Mucosa of rectum (tissue), 2 donors: ENCODE results near the gene SLC20A1.

Experiments used
- H3K27ac ChIP-seq, 2 donors: one replicate each; pipeline ENCODE4 v1.7.0; 2013; ENCODE audit warnings: inconsistent platforms in 2 of 2, low read depth in 2 of 2, low read length in 2 of 2
- H3K27me3 ChIP-seq, 2 donors: one replicate each; pipeline ENCODE4 v1.7.0; 2013; ENCODE audit warnings: low read length in 2 of 2; ENCODE audit not compliant: control insufficient read depth in 2 of 2, insufficient read depth in 2 of 2
- H3K36me3 ChIP-seq, 2 donors: one replicate each; pipeline ENCODE4 v1.7.0; 2013; ENCODE audit warnings: low read length in 2 of 2; ENCODE audit not compliant: control insufficient read depth in 2 of 2, insufficient read depth in 2 of 2
- H3K4me1 ChIP-seq, 2 donors: one replicate each; pipeline ENCODE4 v1.7.0; 2013; ENCODE audit warnings: low read length in 2 of 2, mild to moderate bottlenecking in 1 of 2; ENCODE audit not compliant: control insufficient read depth in 2 of 2, insufficient read depth in 2 of 2
- H3K4me3 ChIP-seq, 2 donors: one replicate each; pipeline ENCODE4 v1.7.0; 2013; ENCODE audit warnings: low read length in 2 of 2
- H3K9ac ChIP-seq, 2 donors: one replicate each; pipeline ENCODE4 v1.7.0; 2013; ENCODE audit warnings: low read length in 2 of 2, low read depth in 1 of 2, mild to moderate bottlenecking in 1 of 2
- H3K9me3 ChIP-seq, 2 donors: one replicate each; pipeline ENCODE4 v1.7.0; 2013; ENCODE audit warnings: low read length in 2 of 2; ENCODE audit not compliant: control insufficient read depth in 2 of 2
- donor health status: healthy.
- donor health status: Normal muscosa, but diverticular disease.

The SLC20A1 gene, protein sequence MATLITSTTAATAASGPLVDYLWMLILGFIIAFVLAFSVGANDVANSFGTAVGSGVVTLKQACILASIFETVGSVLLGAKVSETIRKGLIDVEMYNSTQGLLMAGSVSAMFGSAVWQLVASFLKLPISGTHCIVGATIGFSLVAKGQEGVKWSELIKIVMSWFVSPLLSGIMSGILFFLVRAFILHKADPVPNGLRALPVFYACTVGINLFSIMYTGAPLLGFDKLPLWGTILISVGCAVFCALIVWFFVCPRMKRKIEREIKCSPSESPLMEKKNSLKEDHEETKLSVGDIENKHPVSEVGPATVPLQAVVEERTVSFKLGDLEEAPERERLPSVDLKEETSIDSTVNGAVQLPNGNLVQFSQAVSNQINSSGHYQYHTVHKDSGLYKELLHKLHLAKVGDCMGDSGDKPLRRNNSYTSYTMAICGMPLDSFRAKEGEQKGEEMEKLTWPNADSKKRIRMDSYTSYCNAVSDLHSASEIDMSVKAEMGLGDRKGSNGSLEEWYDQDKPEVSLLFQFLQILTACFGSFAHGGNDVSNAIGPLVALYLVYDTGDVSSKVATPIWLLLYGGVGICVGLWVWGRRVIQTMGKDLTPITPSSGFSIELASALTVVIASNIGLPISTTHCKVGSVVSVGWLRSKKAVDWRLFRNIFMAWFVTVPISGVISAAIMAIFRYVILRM

DNA sequence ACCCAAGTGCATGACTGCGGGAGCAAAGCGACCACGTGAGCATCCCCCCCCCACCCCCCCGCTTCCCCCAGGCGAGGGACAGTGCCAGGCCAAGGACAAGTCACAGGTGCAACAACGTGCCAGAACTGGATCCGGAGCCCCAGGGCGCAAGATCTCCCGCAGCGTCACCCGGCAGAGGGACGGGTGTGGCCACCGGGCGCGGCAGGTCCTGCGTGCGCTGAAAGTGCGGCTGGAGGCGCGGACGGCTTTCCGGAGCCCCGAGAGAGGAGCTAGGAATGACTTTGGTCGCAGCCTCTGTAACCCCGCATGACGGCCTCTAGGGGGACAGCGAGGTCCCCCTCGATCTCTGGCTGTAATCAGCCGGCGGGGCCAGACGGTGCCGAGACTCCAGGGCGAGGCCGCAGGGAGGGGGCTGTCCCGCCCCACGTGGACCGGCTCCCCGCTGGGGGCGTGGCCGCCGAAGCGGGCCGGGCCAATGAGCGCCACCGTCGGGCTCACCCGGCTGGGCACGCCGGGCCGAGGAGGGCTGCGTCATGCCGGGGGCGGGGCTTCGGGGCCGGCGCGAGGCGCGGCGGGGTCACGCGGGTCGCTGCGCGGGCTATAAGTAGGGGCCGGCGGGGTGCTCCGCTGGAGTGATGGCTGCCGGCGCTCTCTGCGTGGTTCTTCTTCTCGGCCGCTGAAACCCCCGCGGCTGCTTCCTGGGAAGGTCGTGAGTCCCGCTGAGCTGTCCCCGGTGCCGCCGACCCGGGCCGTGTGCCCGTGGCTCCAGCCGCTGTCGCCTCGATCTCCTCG lies at the start of gene SLC20A1:
Gene SLC20A1, plus strand, starts transcription at position 630 of the 792 bp plus-strand sequence. CDS start 890 bp downstream, outside the sequence.
- H3K36me3 ChIP-seq = peaks cover 17 to 21% of the 10 kb centered on the region in 2 donors
- peak within 1 kb of the TSS; percentile 87 to 88 for H3K4me3 ChIP-seq
- H3K27me3 ChIP-seq = no peaks in the 10 kb centered on the region
- H3K27ac ChIP-seq = peak within 1 kb of the TSS; percentile 97
- no peaks in the 10 kb centered on the region for H3K9me3 ChIP-seq
- peaks cover 15 to 40% of the 10 kb centered on the region in 2 donors for H3K4me1 ChIP-seq
- H3K9ac ChIP-seq = peak within 1 kb of the TSS; percentile 91 to 94

DNA sequence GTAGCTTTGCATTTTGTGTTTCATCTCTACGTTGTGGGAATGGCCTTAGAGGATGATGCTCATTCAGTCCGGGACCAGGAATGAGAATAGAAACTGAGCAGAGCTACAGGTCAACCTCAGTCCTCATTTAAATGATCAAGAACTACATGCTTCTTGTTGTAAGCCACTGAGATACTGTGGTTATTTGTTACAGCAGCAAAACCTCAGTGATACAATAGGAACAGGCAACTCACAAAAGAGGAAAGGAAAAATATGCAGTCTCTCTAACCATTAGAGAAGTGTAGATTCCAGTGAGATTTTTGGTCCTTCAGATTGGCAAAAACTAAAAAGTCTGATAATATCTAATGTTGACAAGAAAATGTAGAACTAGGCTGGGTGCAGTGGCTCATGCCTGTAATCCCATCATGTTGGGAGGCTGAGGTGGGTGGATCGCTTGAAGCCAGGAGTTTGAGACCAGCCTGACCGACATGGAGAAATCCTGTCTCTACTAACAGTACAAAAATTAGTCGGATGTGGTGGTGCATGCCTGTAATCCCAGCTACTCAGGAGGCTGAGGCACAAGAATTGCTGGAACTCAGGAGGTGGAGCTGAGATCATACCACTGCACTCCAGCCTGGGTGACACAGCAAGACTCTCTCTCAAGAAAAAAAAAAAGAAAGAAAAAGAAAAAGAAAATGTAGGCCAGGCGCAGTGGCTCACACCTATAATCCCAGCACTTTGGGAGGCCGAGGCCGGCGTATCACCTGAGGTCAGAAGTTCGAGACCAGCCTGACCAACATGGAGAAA lies 48.0 kb upstream of the SLC20A1 start:
- Histone ChIP-seq H3K4me3 (no peak overlapping the region), H3K9me3 (no peaks in the 10 kb centered on the region), H3K4me1 (no peaks in the 10 kb centered on the region), H3K27me3 (no peaks in the 10 kb centered on the region), H3K9ac (no peak overlapping the region), H3K36me3 (no peaks in the 10 kb centered on the region), H3K27ac (no peak overlapping the region)

DNA sequence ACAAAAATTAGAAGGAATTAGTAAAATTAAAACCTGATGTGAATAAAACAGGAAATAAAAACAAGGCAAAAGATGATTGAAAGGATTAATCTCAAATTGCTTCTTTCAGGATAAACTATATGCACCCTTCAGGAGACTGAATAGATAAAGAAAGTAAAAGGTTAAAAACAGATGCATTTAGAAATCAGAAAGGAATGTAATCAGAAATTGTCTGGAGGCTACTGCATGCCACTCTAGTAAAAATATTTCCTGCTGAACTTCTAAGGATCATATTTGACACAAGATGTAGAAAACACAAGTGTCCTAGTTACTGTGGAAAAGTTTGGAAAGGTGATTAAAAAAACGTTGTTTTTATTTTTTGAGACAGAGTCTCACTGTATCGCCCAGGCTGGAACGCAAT lies 45.1 kb upstream of the SLC20A1 start:
- H3K27ac ChIP-seq = no peak overlapping the region
- no peaks in the 10 kb centered on the region for H3K9me3 ChIP-seq

DNA sequence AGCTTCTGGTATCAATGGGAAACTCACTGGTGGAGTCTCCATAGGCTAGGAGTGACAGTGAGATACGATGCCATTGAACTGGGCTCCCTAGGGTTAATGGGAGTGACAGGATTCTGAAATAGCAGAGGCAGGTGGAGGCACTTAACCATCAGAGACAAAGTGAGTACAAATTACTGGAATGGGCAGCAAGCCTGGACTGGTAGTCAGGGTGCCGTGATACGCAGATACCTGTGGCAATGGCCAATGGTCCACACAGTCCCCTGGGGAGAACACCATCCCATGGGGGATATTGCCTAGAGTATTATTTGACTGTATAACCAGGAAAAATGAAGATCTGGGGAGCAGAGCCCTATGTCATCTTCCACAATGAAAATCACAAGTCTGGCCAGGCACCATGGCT lies 44.0 kb upstream of the SLC20A1 start:
- no peak overlapping the region for H3K4me3 ChIP-seq
- H3K27me3 ChIP-seq = no peaks in the 10 kb centered on the region
- peaks cover 7% of the 10 kb centered on the region in 2 donors for H3K4me1 ChIP-seq
- H3K9me3 ChIP-seq = no peaks in the 10 kb centered on the region
- no peak overlapping the region for H3K27ac ChIP-seq
- H3K36me3 ChIP-seq = no peaks in the 10 kb centered on the region
- no peak overlapping the region for H3K9ac ChIP-seq

More for the DNA sequence above, 45.1 kb upstream of the SLC20A1 start:
- Histone ChIP-seq H3K9ac (no peak overlapping the region), H3K27me3 (no peaks in the 10 kb centered on the region), H3K36me3 (no peaks in the 10 kb centered on the region), H3K4me1 (no peaks in the 10 kb centered on the region), H3K4me3 (no peak overlapping the region)

DNA sequence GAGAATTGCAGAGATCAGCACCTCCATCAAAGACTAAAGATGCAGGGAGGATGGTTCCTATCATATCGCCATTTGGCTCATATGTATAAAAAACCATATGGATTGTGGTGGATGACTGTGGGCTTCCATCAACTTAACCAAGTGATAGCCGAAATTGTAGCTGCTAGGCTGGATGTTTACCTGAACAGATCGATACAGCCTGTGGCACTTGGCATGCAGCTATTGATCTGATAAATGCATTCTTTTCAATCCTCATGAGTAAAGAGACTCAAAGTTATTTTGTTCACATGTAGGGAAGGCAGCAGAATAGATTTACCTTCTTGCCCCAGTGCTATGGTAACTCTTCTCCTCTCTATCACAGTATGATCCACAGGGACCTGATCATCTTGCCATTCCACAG lies 42.8 kb upstream of the SLC20A1 start:
- Histone ChIP-seq H3K9me3 (no peaks in the 10 kb centered on the region), H3K27me3 (no peaks in the 10 kb centered on the region)

DNA sequence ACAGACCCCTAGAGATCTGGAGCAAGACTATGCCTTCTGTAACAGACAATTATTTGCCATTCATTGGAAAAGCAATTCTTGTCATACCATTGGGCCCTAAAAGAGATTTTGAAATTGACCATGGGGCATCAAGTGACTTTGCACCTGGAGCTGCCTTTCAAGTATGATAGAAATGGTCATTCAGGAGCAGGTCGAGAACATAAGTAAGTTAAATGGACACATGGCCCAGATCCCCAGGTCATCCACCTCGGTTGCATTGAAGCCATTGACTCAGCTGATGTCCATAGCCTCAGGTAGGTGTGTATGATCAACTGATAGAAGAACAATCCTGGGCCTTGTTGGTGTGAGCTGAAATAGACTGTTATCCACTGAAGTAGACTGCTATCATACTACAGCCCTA lies 42.0 kb upstream of the SLC20A1 start:
- H3K4me3 ChIP-seq = no peak overlapping the region
- no peak overlapping the region for H3K9ac ChIP-seq
- peaks cover 8 to 9% of the 10 kb centered on the region in 2 donors for H3K4me1 ChIP-seq
- H3K27ac ChIP-seq = no peak overlapping the region
- H3K27me3 ChIP-seq = no peaks in the 10 kb centered on the region
- no peaks in the 10 kb centered on the region for H3K36me3 ChIP-seq
- no peaks in the 10 kb centered on the region for H3K9me3 ChIP-seq

More for the DNA sequence above, 42.8 kb upstream of the SLC20A1 start:
- Histone ChIP-seq H3K9ac (no peak overlapping the region), H3K27ac (no peak overlapping the region), H3K4me1 (peaks cover 8 to 9% of the 10 kb centered on the region in 2 donors), H3K36me3 (no peaks in the 10 kb centered on the region), H3K4me3 (no peak overlapping the region)

DNA sequence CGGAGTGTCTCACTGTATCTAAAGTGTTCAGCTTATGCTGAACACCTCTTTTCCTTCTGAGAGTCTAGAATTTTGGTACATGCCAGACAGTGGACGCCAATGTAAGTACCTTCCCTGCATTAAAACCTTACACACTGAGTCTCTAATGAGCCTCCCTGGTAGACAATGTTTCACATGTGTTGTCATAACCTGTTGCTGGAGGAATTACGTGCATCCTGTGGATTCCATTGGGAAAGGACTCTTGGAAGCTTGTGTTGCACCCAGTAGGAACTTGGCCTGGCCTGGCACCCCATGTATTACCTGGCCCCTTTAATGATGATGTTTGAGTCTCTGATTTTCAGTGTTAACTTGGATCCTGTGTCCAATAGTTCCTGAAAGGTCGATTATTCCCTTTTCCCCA lies 40.8 kb upstream of the SLC20A1 start:
- no peak overlapping the region for H3K27ac ChIP-seq
- no peaks in the 10 kb centered on the region for H3K27me3 ChIP-seq
- H3K9me3 ChIP-seq = no peaks in the 10 kb centered on the region
- H3K4me3 ChIP-seq = no peak overlapping the region
- no peaks in the 10 kb centered on the region for H3K36me3 ChIP-seq
- H3K4me1 ChIP-seq = peaks cover 8 to 9% of the 10 kb centered on the region in 2 donors
- H3K9ac ChIP-seq = no peak overlapping the region

DNA sequence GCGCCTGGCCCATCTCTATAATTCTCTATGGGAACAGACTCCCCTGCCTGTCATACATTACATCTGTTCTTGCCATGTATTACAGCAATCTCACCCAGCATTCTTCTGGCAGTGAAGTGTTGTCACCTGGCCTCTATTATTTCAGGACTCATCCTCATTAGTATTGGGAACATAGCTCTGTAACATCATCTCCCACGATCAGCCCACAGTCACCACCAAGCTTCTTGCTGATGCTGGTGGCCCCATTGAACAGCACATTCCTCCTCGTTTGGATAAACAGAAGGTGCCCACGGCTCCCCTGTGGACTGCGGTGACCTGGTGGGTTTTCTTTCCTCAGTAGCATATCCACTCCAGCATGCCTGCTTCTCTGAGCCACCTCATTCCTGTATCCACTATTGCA lies 39.8 kb upstream of the SLC20A1 start:
- H3K4me3 ChIP-seq = peak overlapping the region in 1 of 2 donors; percentile 13
- H3K9ac ChIP-seq = no peak overlapping the region
- no peaks in the 10 kb centered on the region for H3K9me3 ChIP-seq
- H3K36me3 ChIP-seq = no peaks in the 10 kb centered on the region
- no peak overlapping the region for H3K27ac ChIP-seq
- peaks cover 8 to 9% of the 10 kb centered on the region in 2 donors for H3K4me1 ChIP-seq
- H3K27me3 ChIP-seq = no peaks in the 10 kb centered on the region

DNA sequence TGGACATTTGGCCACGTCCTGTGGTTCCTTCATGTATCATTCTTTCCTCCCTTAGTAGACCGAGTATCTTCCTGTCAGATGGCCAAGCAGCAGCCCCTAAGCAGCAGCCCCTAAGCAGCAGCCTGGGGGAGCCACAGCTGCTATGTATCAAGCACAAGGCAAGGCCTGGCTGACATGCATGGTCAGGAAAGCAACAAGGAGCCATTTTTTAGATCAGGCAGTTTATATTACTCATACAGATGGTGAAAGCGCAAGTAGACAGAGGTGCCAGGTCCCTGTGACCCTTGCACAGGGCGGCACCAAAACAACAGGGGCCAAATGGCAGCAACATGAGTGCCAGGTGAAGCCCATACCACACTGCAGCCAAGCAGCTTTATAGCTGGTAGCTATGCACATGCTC lies 39.2 kb upstream of the SLC20A1 start:
- peak overlapping the region in 1 of 2 donors; percentile 18 for H3K9ac ChIP-seq
- H3K4me1 ChIP-seq = peaks cover 8 to 9% of the 10 kb centered on the region in 2 donors

More for the DNA sequence above, 39.2 kb upstream of the SLC20A1 start:
- Histone ChIP-seq H3K27me3 (no peaks in the 10 kb centered on the region), H3K27ac (peak overlapping the region; percentile 59 to 70), H3K9me3 (no peaks in the 10 kb centered on the region), H3K4me3 (peak overlapping the region; percentile 13 to 40), H3K36me3 (no peaks in the 10 kb centered on the region)
